A549 (cell line): ENCODE data around the gene TRIM39.

ENCODE experiments used
- CEBPB ChIP-seq, 2 experiments: fragments of >200 bp in 1 of 2; sonication (Bioruptor Twin) in 1 of 2; formaldehyde crosslinking in 1 of 2; IDR thresholded peaks; 2 replicates each; pipeline ENCODE4 v1.6.1; 2012 to 2016
- CHD2 ChIP-seq: fragments of 150-350 bp; IDR thresholded peaks from 2 replicates; pipeline ENCODE4 v1.6.1; 2014; ENCODE audit warnings: low read length; ENCODE audit not compliant: partially characterized antibody
- CHD4 ChIP-seq: fragments of 200-600 bp; sonication (generic); IDR thresholded peaks from 2 replicates; pipeline ENCODE4 v1.6.1; 2016; ENCODE audit warnings: antibody characterized with exemption, mild to moderate bottlenecking, borderline replicate concordance
- EP300 ChIP-seq, 2 experiments: fragments of >200 bp; sonication (Bioruptor Twin); formaldehyde crosslinking; IDR thresholded peaks; 2 replicates in 1 of 2; 3 replicates in 1 of 2; pipeline ENCODE4 v1.6.1; 2016 to 2017
- FOSL2 ChIP-seq, 2 experiments: fragments of 450-650 bp in 1 of 2; fragments of >200 bp in 1 of 2; sonication (Bioruptor Twin) in 1 of 2; formaldehyde crosslinking; IDR thresholded peaks; 2 replicates each; pipeline versions ENCODE4 v1.5.0 to v1.6.1; 2016 to 2020; ENCODE audit warnings: mild to moderate bottlenecking in 1 of 2, moderate library complexity in 1 of 2
- HOXA7 ChIP-seq: fragments of 250-450 bp; sonication (Bioruptor Pico); IDR thresholded peaks from 2 replicates; pipeline ENCODE4 v1.5.0; 2020; ENCODE audit warnings: mild to moderate bottlenecking, moderate library complexity
- PHF8 ChIP-seq: fragments of 200-600 bp; sonication (generic); IDR thresholded peaks from 2 replicates; pipeline ENCODE4 v1.6.1; 2016; ENCODE audit warnings: low read depth, mild to moderate bottlenecking, antibody characterized with exemption, moderate library complexity, borderline replicate concordance
- POLR2A ChIP-seq: IDR thresholded peaks from 2 replicates; pipeline ENCODE4 v1.6.1; 2012; ENCODE audit warnings: mild to moderate bottlenecking, low read length
- RCOR1 ChIP-seq: fragments of 150-350 bp; IDR thresholded peaks from 2 replicates; pipeline ENCODE4 v1.6.1; 2014; ENCODE audit warnings: antibody characterized with exemption, low read length, low read depth
- ZFP36 ChIP-seq: fragments of 450-650 bp; IDR thresholded peaks from 2 replicates; pipeline ENCODE4 v1.6.1; 2014; ENCODE audit warnings: borderline replicate concordance; ENCODE audit not compliant: partially characterized antibody
- TF ChIP-seq, protein P1 (sequence below): fragments of >200 bp; sonication (Bioruptor Twin); formaldehyde crosslinking; IDR thresholded peaks from 3 replicates; pipeline ENCODE4 v1.5.1; 2016
- TF ChIP-seq, protein P2 (sequence below): fragments of 200-600 bp; sonication (generic); IDR thresholded peaks from 2 replicates; pipeline ENCODE4 v1.6.1; 2016; ENCODE audit warnings: antibody characterized with exemption, mild to moderate bottlenecking, moderate library complexity
- TF ChIP-seq, protein P3 (sequence below): fragments of 450-650 bp; IDR thresholded peaks from 2 replicates; pipeline ENCODE4 v1.6.1; 2014; ENCODE audit warnings: antibody characterized with exemption
- TF ChIP-seq, protein P4 (sequence below): fragments of >200 bp; sonication (Bioruptor Twin); formaldehyde crosslinking; IDR thresholded peaks from 3 replicates; pipeline ENCODE4 v1.6.1; 2016

DNA sequence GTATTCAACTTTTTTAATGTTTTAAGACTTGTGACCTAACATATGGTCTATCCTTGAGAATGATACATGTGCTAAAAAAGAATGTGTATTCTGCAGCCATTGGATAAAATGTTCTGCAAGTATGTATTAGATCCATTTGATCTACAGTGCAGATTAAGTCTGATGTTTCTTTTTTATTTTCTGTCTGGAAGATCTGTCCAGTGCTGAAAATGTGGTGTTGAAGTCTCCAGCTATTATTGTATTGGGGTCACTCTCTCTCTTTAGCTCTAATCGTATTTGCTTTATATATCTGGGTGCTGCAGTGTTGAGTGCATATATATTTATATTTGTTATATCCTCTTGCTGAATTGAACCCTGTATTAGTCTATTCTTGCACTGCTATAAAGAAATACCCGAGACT, 44.2 kb upstream of the TRIM39 start:
- TF ChIP-seq, protein P1, sequence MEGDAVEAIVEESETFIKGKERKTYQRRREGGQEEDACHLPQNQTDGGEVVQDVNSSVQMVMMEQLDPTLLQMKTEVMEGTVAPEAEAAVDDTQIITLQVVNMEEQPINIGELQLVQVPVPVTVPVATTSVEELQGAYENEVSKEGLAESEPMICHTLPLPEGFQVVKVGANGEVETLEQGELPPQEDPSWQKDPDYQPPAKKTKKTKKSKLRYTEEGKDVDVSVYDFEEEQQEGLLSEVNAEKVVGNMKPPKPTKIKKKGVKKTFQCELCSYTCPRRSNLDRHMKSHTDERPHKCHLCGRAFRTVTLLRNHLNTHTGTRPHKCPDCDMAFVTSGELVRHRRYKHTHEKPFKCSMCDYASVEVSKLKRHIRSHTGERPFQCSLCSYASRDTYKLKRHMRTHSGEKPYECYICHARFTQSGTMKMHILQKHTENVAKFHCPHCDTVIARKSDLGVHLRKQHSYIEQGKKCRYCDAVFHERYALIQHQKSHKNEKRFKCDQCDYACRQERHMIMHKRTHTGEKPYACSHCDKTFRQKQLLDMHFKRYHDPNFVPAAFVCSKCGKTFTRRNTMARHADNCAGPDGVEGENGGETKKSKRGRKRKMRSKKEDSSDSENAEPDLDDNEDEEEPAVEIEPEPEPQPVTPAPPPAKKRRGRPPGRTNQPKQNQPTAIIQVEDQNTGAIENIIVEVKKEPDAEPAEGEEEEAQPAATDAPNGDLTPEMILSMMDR, result no peak
- TF ChIP-seq RCOR1 (no peak), FOSL2 (IDR thresholded peaks at IDR 0.05) (no peak), FOSL2 (CRISPR knock-in tag; IDR thresholded peaks at IDR 0.05) (no peak), CHD2 (no peak), POLR2A (no peak), CEBPB (IDR thresholded peaks at IDR 0.05) (no peak), EP300 (IDR thresholded peaks at IDR 0.05) (no peak), CHD4 (no peak), HOXA7 (CRISPR knock-in tag) (no peak), ZFP36 (no peak), PHF8 (no peak)
- TF ChIP-seq, protein P2, sequence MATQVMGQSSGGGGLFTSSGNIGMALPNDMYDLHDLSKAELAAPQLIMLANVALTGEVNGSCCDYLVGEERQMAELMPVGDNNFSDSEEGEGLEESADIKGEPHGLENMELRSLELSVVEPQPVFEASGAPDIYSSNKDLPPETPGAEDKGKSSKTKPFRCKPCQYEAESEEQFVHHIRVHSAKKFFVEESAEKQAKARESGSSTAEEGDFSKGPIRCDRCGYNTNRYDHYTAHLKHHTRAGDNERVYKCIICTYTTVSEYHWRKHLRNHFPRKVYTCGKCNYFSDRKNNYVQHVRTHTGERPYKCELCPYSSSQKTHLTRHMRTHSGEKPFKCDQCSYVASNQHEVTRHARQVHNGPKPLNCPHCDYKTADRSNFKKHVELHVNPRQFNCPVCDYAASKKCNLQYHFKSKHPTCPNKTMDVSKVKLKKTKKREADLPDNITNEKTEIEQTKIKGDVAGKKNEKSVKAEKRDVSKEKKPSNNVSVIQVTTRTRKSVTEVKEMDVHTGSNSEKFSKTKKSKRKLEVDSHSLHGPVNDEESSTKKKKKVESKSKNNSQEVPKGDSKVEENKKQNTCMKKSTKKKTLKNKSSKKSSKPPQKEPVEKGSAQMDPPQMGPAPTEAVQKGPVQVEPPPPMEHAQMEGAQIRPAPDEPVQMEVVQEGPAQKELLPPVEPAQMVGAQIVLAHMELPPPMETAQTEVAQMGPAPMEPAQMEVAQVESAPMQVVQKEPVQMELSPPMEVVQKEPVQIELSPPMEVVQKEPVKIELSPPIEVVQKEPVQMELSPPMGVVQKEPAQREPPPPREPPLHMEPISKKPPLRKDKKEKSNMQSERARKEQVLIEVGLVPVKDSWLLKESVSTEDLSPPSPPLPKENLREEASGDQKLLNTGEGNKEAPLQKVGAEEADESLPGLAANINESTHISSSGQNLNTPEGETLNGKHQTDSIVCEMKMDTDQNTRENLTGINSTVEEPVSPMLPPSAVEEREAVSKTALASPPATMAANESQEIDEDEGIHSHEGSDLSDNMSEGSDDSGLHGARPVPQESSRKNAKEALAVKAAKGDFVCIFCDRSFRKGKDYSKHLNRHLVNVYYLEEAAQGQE, result peak; percentile 67; the same call in 1 of the 2 replicates
- TF ChIP-seq, protein P3, sequence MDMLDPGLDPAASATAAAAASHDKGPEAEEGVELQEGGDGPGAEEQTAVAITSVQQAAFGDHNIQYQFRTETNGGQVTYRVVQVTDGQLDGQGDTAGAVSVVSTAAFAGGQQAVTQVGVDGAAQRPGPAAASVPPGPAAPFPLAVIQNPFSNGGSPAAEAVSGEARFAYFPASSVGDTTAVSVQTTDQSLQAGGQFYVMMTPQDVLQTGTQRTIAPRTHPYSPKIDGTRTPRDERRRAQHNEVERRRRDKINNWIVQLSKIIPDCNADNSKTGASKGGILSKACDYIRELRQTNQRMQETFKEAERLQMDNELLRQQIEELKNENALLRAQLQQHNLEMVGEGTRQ, result no peak
- TF ChIP-seq, protein P4, sequence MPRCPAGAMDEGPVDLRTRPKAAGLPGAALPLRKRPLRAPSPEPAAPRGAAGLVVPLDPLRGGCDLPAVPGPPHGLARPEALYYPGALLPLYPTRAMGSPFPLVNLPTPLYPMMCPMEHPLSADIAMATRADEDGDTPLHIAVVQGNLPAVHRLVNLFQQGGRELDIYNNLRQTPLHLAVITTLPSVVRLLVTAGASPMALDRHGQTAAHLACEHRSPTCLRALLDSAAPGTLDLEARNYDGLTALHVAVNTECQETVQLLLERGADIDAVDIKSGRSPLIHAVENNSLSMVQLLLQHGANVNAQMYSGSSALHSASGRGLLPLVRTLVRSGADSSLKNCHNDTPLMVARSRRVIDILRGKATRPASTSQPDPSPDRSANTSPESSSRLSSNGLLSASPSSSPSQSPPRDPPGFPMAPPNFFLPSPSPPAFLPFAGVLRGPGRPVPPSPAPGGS, result no peak
